Sigmoid colon (tissue), 7 donors: ENCODE measurements around the gene CFLAR. TPM values are rescaled to one million over a fixed set of nuclear protein-coding genes. Genes with fewer than 3 reads are reported as not detected.

ENCODE experiments used
- DNase-seq: peaks from one replicate; pipeline ENCODE4 v3.0.0-alpha.2; 2019
- H3K27ac ChIP-seq, 4 donors: fragments of 200-600 bp; sonication (generic); one replicate each; pipeline ENCODE4 v1.5.1; 2016 to 2019; ENCODE audit warnings: mild to moderate bottlenecking in 1 of 4
- H3K27me3 ChIP-seq, 3 donors: fragments of 200-600 bp; sonication (generic); one replicate each; pipeline ENCODE4 v1.5.1; 2019; ENCODE audit warnings: mild to moderate bottlenecking in 1 of 3
- H3K36me3 ChIP-seq, 4 donors: fragments of 200-600 bp; sonication (generic); one replicate each; pipeline ENCODE4 v1.5.1; 2016 to 2019
- H3K4me1 ChIP-seq, 4 donors: fragments of 200-600 bp; sonication (generic); one replicate each; pipeline ENCODE4 v1.5.1; 2017 to 2019
- H3K4me3 ChIP-seq, 4 donors: fragments of 200-600 bp; sonication (generic); one replicate each; pipeline ENCODE4 v1.5.1; 2017 to 2019; ENCODE audit warnings: mild to moderate bottlenecking in 2 of 4, moderate library complexity in 1 of 4
- H3K9me3 ChIP-seq, 4 donors: fragments of 200-600 bp in 3 of 4; sonication (generic) in 3 of 4; one replicate each; pipeline versions ENCODE4 v1.5.1 to v1.6.1; 2013 to 2019
- EP300 ChIP-seq, 4 donors: sonication (generic); formaldehyde crosslinking; IDR thresholded peaks; one replicate each; pipeline ENCODE4 v1.6.1; 2017; ENCODE audit warnings: antibody characterized with exemption in 4 of 4
- POLR2A ChIP-seq, 2 donors: fragments of 450-650 bp; IDR thresholded peaks; one replicate each; pipeline ENCODE4 v1.6.1; 2016; ENCODE audit warnings: antibody characterized with exemption in 2 of 2, mild to moderate bottlenecking in 2 of 2, moderate library complexity in 2 of 2
- POLR2AphosphoS5 ChIP-seq, 4 donors: sonication (generic); formaldehyde crosslinking; IDR thresholded peaks; one replicate each; pipeline ENCODE4 v1.6.1; 2017; ENCODE audit warnings: antibody characterized with exemption in 4 of 4
- WGBS, 2 donors: extraction: QIAGEN DNeasy Blood & Tissue Kit; methylation state at CpG; one replicate each; pipeline ENCODE4 v1.1.7; 2013; 5-methylcytosine and 5-hydroxymethylcytosine counted together
- intact Hi-C: fragments of 100-400 bp; cut with DNase I; formaldehyde crosslinking; loops from one replicate; pipeline ENCODE4 v1.15.1; 2023
- polyA plus RNA-seq, 3 donors: library from polyadenylated mRNA; stranded (reverse); fragments of 200-250 nt; gene quantifications; one replicate each; pipeline ENCODE4 v1.2.3, GENCODE V29; 2013
- total RNA-seq, 4 donors: library from RNA; depleted of rRNA; stranded (reverse); fragments of >200 nt; gene quantifications; one replicate each; pipeline ENCODE4 v1.1.0, GENCODE V29; 2016
- TF ChIP-seq, protein P1 (sequence below), 4 experiments: fragments of 450-650 bp in 3 of 4; fragments of 200-600 bp in 1 of 4; IDR thresholded peaks; one replicate each; pipeline ENCODE4 v1.5.1; 2016 to 2019; ENCODE audit warnings: antibody characterized with exemption in 4 of 4, mild to moderate bottlenecking in 3 of 4, moderate library complexity in 2 of 4
- donor health status: healthy with polysubstance abuse.
- donor health status: Bipolar disorder and iron deficiency.
- donor health status: healthy.

CFLAR gene
- total and polyA plus RNA-seq, 7 donors = 32.4 to 243 (median 113) TPM

DNA sequence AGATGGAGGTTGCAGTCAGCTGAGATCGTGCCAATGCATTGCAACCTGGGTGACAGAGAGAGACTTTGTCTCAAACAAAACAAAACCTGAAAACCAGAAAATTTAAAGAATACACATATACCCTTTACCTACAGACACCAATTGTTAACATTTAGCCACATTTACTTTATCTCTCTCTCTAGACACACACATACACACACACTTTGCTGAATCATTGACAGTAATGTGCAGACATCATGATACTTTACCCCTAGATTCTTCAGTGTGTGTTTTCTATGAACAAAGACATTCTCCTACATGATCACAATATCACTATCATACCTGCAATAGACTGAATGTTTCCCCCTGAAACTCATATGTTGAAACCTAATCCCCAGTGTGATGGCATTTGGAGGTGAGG, 10.2 kb upstream of the CFLAR start:
- no peak overlapping the region for H3K27ac ChIP-seq
- 97 to 100% methylated on average over 1 of the region's 1 CpG for WGBS, 2 donors
- no peaks in the 10 kb centered on the region for H3K27me3 ChIP-seq
- no peaks in the 10 kb centered on the region for H3K36me3 ChIP-seq
- no peak for DNase-seq
- TF ChIP-seq POLR2AphosphoS5 (IDR thresholded peaks at IDR 0.05) = no peak
- H3K4me1 ChIP-seq = no peaks in the 10 kb centered on the region
- H3K4me3 ChIP-seq = no peak overlapping the region
- intact Hi-C loops = no loop called here
- H3K9me3 ChIP-seq = no peaks in the 10 kb centered on the region

DNA sequence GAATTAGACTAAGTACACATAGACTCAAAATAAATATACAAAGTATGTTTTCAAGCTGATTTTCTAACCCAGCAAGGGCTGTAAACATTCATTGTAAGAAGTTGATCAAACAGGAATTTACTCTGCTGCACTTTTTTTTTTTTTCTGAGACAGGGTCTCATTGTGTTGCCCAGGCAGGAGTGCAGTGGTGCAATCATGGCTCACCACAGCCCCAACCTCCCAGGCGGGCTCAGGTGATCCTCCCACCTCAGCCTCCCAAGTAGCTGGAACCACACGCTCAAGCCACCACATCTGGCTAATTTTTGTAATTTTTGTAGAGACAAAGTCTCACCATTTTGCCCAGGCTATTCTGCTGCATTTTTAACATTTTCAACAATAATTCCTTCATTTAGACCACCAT, 8.3 kb upstream of the CFLAR start:
- 95 to 98% methylated on average over 2 of the region's 2 CpGs for WGBS, 2 donors
- H3K4me3 ChIP-seq = no peak overlapping the region
- no peak for TF ChIP-seq POLR2A (IDR thresholded peaks at IDR 0.05)
- no peaks in the 10 kb centered on the region for H3K9me3 ChIP-seq
- no peaks in the 10 kb centered on the region for H3K36me3 ChIP-seq
- intact Hi-C loops = no loop called here
- H3K27me3 ChIP-seq = no peaks in the 10 kb centered on the region
- no peak for DNase-seq
- no peaks in the 10 kb centered on the region for H3K4me1 ChIP-seq
- no peak overlapping the region for H3K27ac ChIP-seq

DNA sequence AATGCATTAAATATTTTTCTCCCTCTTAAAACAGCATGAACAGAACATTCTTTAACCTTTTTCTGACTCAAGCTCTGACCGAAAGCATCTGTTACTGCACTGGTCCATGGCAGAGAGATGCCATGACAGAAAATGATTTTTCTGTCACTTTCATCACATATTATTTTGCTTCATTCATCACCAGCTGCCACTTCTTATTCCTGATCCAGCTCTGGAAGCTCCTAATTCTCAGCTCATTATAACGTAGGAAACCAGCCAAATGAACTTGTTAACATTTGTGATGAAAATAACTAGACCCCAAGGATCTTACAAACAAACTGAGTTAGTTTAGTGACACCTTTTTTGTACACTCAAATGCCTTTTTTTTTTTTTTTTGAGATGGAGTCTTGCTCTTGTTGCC, 7.6 kb upstream of the CFLAR start:
- intact Hi-C loops = no loop called here
- 92 to 93% methylated on average over 2 of the region's 2 CpGs for WGBS, 2 donors

DNA sequence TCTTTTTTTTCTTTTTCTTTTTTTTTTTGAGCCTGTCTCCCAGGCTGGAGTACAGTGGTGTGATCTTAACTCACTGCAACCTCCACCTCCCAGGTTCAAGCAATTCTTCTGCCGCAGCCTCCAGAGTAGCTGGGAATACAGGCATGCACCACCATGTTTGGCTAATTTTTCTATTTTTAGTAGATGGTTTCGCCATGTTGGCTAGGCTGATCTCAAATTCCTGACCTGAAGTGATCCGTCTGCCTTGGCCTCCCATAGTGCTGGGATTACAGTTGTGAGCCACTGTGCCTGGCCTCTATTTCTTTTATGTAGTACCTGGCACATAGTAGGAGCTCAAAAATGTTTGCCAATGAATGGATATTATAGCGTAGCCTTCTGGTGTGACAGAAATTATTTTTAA, 6.8 kb upstream of the CFLAR start:
- TF ChIP-seq EP300 (IDR thresholded peaks at IDR 0.05) (no peak), POLR2A (IDR thresholded peaks at IDR 0.05) (no peak), POLR2AphosphoS5 (IDR thresholded peaks at IDR 0.05) (no peak)
- TF ChIP-seq, protein P1, sequence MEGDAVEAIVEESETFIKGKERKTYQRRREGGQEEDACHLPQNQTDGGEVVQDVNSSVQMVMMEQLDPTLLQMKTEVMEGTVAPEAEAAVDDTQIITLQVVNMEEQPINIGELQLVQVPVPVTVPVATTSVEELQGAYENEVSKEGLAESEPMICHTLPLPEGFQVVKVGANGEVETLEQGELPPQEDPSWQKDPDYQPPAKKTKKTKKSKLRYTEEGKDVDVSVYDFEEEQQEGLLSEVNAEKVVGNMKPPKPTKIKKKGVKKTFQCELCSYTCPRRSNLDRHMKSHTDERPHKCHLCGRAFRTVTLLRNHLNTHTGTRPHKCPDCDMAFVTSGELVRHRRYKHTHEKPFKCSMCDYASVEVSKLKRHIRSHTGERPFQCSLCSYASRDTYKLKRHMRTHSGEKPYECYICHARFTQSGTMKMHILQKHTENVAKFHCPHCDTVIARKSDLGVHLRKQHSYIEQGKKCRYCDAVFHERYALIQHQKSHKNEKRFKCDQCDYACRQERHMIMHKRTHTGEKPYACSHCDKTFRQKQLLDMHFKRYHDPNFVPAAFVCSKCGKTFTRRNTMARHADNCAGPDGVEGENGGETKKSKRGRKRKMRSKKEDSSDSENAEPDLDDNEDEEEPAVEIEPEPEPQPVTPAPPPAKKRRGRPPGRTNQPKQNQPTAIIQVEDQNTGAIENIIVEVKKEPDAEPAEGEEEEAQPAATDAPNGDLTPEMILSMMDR (IDR thresholded peaks at IDR 0.05) = no peak
- H3K36me3 ChIP-seq = no peaks in the 10 kb centered on the region
- 95 to 97% methylated on average over 4 of the region's 4 CpGs for WGBS, 2 donors
- peak; percentile 7 for DNase-seq
- peaks cover 0 to under 1% (median 0%) of the 10 kb centered on the region in 4 donors for H3K4me1 ChIP-seq
- no peaks in the 10 kb centered on the region for H3K27me3 ChIP-seq
- intact Hi-C loops = no loop called here
- H3K27ac ChIP-seq = no peak overlapping the region
- H3K4me3 ChIP-seq = no peak overlapping the region
- no peaks in the 10 kb centered on the region for H3K9me3 ChIP-seq

More for the DNA sequence above, 7.6 kb upstream of the CFLAR start:
- TF ChIP-seq POLR2AphosphoS5 (IDR thresholded peaks at IDR 0.05) = no peak
- TF ChIP-seq, protein P1 (IDR thresholded peaks at IDR 0.05) = no peak
- TF ChIP-seq POLR2A (IDR thresholded peaks at IDR 0.05) = no peak
- no peak for TF ChIP-seq EP300 (IDR thresholded peaks at IDR 0.05)
- Histone ChIP-seq H3K27me3 (no peaks in the 10 kb centered on the region), H3K9me3 (no peaks in the 10 kb centered on the region), H3K4me3 (no peak overlapping the region), H3K27ac (no peak overlapping the region), H3K4me1 (no peaks in the 10 kb centered on the region), H3K36me3 (no peaks in the 10 kb centered on the region)
- no peak for DNase-seq

DNA sequence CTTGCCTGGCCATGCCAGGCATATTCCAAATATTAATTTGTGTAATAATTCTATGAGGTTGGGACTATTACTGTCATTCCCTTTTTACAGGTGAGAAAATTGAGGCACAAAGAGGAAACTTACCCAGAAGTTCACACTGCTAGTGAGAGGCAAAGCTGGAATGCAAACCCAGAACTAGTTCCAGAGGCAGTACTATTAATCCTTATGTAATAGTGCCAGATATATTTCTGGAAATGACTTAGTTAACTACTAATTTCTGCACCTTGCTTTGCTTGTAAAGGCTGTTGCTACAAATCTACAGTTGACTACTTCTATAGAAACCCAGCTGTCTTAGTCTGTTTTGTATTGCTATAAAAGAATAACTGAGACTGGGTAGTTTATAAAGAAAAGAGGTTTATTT, 5.3 kb upstream of the CFLAR start:
- Histone ChIP-seq H3K27ac (no peak overlapping the region), H3K27me3 (no peaks in the 10 kb centered on the region), H3K4me1 (peaks cover 0 to 5% (median 1%) of the 10 kb centered on the region in 4 donors), H3K4me3 (no peak overlapping the region), H3K9me3 (no peaks in the 10 kb centered on the region), H3K36me3 (no peaks in the 10 kb centered on the region)
- intact Hi-C loops = no loop called here
- TF ChIP-seq POLR2AphosphoS5 (IDR thresholded peaks at IDR 0.05) = no peak
- TF ChIP-seq, protein P1 (IDR thresholded peaks at IDR 0.05) = no peak
- no peak for TF ChIP-seq EP300 (IDR thresholded peaks at IDR 0.05)
- no peak for TF ChIP-seq POLR2A (IDR thresholded peaks at IDR 0.05)
- no peak for DNase-seq

DNA sequence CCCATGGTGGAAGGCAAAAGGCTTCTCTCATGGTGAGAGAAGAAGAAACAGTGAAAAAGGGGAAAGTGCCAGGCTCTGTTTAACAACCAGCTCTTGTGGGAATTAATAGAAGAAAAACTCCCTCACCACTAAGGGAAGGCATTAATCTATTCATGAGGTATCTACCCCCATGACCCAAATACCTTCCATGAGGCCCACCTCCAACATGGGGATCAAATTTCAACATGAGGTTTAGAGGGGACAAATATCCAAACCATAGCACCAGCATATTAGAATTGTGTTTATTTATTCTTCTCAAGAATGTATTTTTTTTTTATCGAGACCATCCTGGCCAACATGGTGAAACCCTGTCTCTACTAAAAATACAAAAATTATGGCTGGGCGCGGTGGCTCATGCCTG, 4.9 kb upstream of the CFLAR start:
- Histone ChIP-seq H3K27ac (no peak overlapping the region), H3K4me3 (no peak overlapping the region), H3K27me3 (no peaks in the 10 kb centered on the region), H3K4me1 (peaks cover 0 to 5% (median 2%) of the 10 kb centered on the region in 4 donors), H3K36me3 (no peaks in the 10 kb centered on the region), H3K9me3 (no peaks in the 10 kb centered on the region)
- intact Hi-C loops = no loop called here
- WGBS, 2 donors = 97 to 99% methylated on average over 3 of the region's 3 CpGs
- TF ChIP-seq EP300 (IDR thresholded peaks at IDR 0.05) (no peak), POLR2A (IDR thresholded peaks at IDR 0.05) (no peak), POLR2AphosphoS5 (IDR thresholded peaks at IDR 0.05) (no peak)
- TF ChIP-seq, protein P1 (IDR thresholded peaks at IDR 0.05) = no peak
- DNase-seq = no peak
